WTC11 (cell line): Measurements from ENCODE around the gene S1PR2. TPM values are rescaled to one million over a fixed set of nuclear protein-coding genes. Genes with fewer than 3 reads are reported as not detected.

Experiments used
- ATAC-seq: fragments of 200-7000 bp; cut with Tn5 transposase; 2 replicates; pipeline ENCODE4 v1.10.0; 2021; ENCODE audit warnings: mild to moderate bottlenecking, moderate library complexity
- CTCF ChIA-PET: fragments of 300-600 bp; sonication (Branson Sonifier 250); formaldehyde crosslinking; loops from one replicate; lab custom pipeline; 2021; ENCODE audit warnings: antibody characterized with exemption; lab: Charles Lee
- POLR2A ChIA-PET: fragments of 350-600 bp; sonication (Branson Sonifier 250); formaldehyde crosslinking; loops from one replicate; lab custom pipeline; 2021; ENCODE audit warnings: antibody characterized with exemption; lab: Charles Lee
- DNase-seq: peaks from one replicate; pipeline ENCODE4 v3.0.0; 2021; ENCODE audit warnings: low spot score
- H3K27ac Mint-ChIP-seq: 2 replicates; pipeline ENCODE4 v1.8.0; 2021; ENCODE audit warnings: mixed read lengths
- H3K27me3 Mint-ChIP-seq: 2 replicates; pipeline ENCODE4 v1.8.0; 2021; ENCODE audit warnings: low read depth, mild to moderate bottlenecking, moderate library complexity, mixed read lengths
- H3K36me3 Mint-ChIP-seq: 2 replicates; pipeline ENCODE4 v1.8.0; 2021; ENCODE audit warnings: mixed read lengths
- H3K4me1 Mint-ChIP-seq: 2 replicates; pipeline ENCODE4 v1.8.0; 2022; ENCODE audit warnings: mixed read lengths
- H3K4me3 Mint-ChIP-seq: 2 replicates; pipeline ENCODE4 v1.8.0; 2021; ENCODE audit warnings: mild to moderate bottlenecking, moderate library complexity, mixed read lengths
- H3K9me3 Mint-ChIP-seq: 2 replicates; pipeline ENCODE4 v1.8.0; 2021; ENCODE audit warnings: mixed read lengths
- ELF4 ChIP-seq: sonication (generic); formaldehyde crosslinking; IDR thresholded peaks from 2 replicates; pipeline ENCODE4 v1.8.1; 2022; ENCODE audit warnings: low read depth, mild to moderate bottlenecking, moderate library complexity, missing genetic modification reagents
- FOXJ3 ChIP-seq: sonication (generic); formaldehyde crosslinking; IDR thresholded peaks from 2 replicates; pipeline ENCODE4 v1.9.0; 2021; ENCODE audit warnings: missing genetic modification reagents, mild to moderate bottlenecking, borderline replicate concordance
- NFE2L1 ChIP-seq: sonication (generic); formaldehyde crosslinking; IDR thresholded peaks from 2 replicates; pipeline ENCODE4 v1.8.1; 2023; ENCODE audit warnings: missing genetic modification reagents
- NFYB ChIP-seq: sonication (generic); formaldehyde crosslinking; conservative IDR thresholded peaks from 2 replicates; pipeline ENCODE4 v1.8.0; 2022; ENCODE audit warnings: low read depth, missing genetic modification reagents
- TCF7 ChIP-seq: sonication (generic); formaldehyde crosslinking; IDR thresholded peaks from 2 replicates; pipeline ENCODE4 v1.8.0; 2022; ENCODE audit warnings: mild to moderate bottlenecking, low read depth, missing genetic modification reagents, moderate library complexity
- TEAD1 ChIP-seq: sonication (generic); formaldehyde crosslinking; IDR thresholded peaks from 2 replicates; pipeline ENCODE4 v1.8.0; 2022; ENCODE audit warnings: mild to moderate bottlenecking, missing genetic modification reagents
- TEAD4 ChIP-seq: sonication (generic); formaldehyde crosslinking; IDR thresholded peaks from 2 replicates; pipeline ENCODE4 v1.8.0; 2022; ENCODE audit warnings: mild to moderate bottlenecking, missing genetic modification reagents
- ZBTB21 ChIP-seq: sonication (generic); formaldehyde crosslinking; IDR thresholded peaks from 2 replicates; pipeline ENCODE4 v1.8.1; 2023; ENCODE audit warnings: mild to moderate bottlenecking, missing genetic modification reagents, borderline replicate concordance
- ZNF138 ChIP-seq: sonication (generic); formaldehyde crosslinking; conservative IDR thresholded peaks from 2 replicates; pipeline ENCODE4 v1.8.1; 2022; ENCODE audit warnings: mild to moderate bottlenecking, moderate library complexity, missing genetic modification reagents
- ZNF219 ChIP-seq: sonication (generic); formaldehyde crosslinking; IDR thresholded peaks from 2 replicates; pipeline ENCODE4 v1.8.0; 2023; ENCODE audit warnings: missing genetic modification reagents, mild to moderate bottlenecking, borderline replicate concordance
- total RNA-seq: library from RNA; stranded (reverse); gene quantifications from 3 replicates; pipeline ENCODE4 v1.2.3, GENCODE V29; 2021
- TF ChIP-seq, protein P1 (sequence below): sonication (generic); formaldehyde crosslinking; IDR thresholded peaks from 2 replicates; pipeline ENCODE4 v1.8.1; 2022; ENCODE audit warnings: mild to moderate bottlenecking, moderate library complexity, missing genetic modification reagents
- TF ChIP-seq, protein P2 (sequence below): fragments of 250-450 bp; sonication (Bioruptor Pico); IDR thresholded peaks from 2 replicates; pipeline ENCODE4 v2.1.2; 2022; ENCODE audit warnings: mild to moderate bottlenecking, moderate library complexity
- TF ChIP-seq, protein P3 (sequence below): sonication (generic); formaldehyde crosslinking; IDR thresholded peaks from 2 replicates; pipeline ENCODE4 v1.8.1; 2023; ENCODE audit warnings: mild to moderate bottlenecking, missing genetic modification reagents, moderate library complexity
- TF ChIP-seq, protein P4 (sequence below): sonication (generic); formaldehyde crosslinking; IDR thresholded peaks from 2 replicates; pipeline ENCODE4 v1.8.1; 2023; ENCODE audit warnings: mild to moderate bottlenecking, missing genetic modification reagents, moderate library complexity
- TF ChIP-seq, protein P5 (sequence below): sonication (generic); formaldehyde crosslinking; IDR thresholded peaks from 2 replicates; pipeline ENCODE4 v1.8.0; 2023; ENCODE audit warnings: missing genetic modification reagents
- TF ChIP-seq, protein P6 (sequence below): sonication (generic); formaldehyde crosslinking; conservative IDR thresholded peaks from 2 replicates; pipeline ENCODE4 v1.8.1; 2022; ENCODE audit warnings: mild to moderate bottlenecking, missing genetic modification reagents
- TF ChIP-seq, protein P7 (sequence below): sonication (generic); formaldehyde crosslinking; IDR thresholded peaks from 2 replicates; pipeline ENCODE4 v1.8.1; 2023; ENCODE audit warnings: mild to moderate bottlenecking, moderate library complexity, missing genetic modification reagents
- TF ChIP-seq, protein P8 (sequence below): fragments of 250-450 bp; sonication (Bioruptor Pico); IDR thresholded peaks from 2 replicates; pipeline ENCODE4 v1.9.0; 2021; ENCODE audit warnings: mild to moderate bottlenecking

S1PR2 gene
- total RNA-seq, 1 experiment from 2014 or later = 13.2 TPM

DNA sequence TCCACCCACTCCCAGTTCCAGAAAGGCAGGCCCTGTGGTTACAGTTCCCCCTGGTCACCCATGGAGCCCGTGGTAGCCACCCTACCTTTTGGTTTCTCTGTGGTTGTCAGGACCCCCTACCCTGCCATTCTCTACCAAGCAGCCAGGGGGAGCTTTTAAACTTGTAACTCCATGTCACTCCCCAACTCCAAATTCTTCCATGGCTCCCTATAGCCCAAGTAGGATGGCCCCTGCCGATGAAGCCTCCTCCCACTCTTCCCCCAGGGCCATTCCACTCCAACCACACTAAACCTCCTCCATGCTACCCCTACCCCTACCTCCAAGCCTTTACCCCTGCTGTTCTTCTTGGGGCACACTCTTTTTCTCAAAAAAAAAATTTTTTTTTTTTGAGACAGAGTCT, 2.2 kb downstream of the S1PR2 start (continued):
- TF ChIP-seq TEAD4 (CRISPR knock-in tag) (no peak), ZNF138 (CRISPR knock-in tag) (no peak)
- TF ChIP-seq, protein P1, sequence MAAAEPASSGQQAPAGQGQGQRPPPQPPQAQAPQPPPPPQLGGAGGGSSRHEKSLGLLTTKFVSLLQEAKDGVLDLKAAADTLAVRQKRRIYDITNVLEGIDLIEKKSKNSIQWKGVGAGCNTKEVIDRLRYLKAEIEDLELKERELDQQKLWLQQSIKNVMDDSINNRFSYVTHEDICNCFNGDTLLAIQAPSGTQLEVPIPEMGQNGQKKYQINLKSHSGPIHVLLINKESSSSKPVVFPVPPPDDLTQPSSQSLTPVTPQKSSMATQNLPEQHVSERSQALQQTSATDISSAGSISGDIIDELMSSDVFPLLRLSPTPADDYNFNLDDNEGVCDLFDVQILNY = no peak
- TF ChIP-seq, all 79 proteins: peak for 3

DNA sequence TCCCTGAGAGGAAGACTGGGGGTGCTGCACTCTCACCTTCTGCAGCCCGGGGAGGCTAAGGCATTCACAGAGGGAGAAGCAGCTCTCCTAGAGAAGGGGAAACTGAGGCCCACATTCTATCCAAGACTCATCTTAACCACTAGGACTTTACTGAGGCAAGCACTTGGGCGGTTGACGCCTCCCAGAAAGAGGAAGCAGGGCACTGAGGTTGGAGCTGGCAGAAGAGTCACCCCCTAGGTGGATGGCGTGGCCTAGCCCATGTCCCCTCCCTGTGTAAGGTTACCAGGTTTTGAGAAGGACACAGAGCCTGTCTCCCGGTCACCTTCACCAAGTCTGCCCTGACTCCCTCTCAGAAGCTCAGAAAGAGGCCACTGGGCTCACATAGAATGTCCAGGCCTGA, 2.7 kb downstream of the S1PR2 start:
- TF ChIP-seq TEAD1 (no peak), ZBTB21 (CRISPR knock-in tag) (no peak)
- TF ChIP-seq, protein P2, sequence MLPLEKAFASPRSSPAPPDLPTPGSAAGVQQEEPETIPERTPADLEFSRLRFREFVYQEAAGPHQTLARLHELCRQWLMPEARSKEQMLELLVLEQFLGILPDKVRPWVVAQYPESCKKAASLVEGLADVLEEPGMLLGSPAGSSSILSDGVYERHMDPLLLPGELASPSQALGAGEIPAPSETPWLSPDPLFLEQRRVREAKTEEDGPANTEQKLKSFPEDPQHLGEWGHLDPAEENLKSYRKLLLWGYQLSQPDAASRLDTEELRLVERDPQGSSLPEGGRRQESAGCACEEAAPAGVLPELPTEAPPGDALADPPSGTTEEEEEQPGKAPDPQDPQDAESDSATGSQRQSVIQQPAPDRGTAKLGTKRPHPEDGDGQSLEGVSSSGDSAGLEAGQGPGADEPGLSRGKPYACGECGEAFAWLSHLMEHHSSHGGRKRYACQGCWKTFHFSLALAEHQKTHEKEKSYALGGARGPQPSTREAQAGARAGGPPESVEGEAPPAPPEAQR (CRISPR knock-in tag) = no peak
- TF ChIP-seq, protein P3, sequence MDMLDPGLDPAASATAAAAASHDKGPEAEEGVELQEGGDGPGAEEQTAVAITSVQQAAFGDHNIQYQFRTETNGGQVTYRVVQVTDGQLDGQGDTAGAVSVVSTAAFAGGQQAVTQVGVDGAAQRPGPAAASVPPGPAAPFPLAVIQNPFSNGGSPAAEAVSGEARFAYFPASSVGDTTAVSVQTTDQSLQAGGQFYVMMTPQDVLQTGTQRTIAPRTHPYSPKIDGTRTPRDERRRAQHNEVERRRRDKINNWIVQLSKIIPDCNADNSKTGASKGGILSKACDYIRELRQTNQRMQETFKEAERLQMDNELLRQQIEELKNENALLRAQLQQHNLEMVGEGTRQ = no peak
- TF ChIP-seq, protein P4, sequence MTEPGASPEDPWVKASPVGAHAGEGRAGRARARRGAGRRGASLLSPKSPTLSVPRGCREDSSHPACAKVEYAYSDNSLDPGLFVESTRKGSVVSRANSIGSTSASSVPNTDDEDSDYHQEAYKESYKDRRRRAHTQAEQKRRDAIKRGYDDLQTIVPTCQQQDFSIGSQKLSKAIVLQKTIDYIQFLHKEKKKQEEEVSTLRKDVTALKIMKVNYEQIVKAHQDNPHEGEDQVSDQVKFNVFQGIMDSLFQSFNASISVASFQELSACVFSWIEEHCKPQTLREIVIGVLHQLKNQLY = no peak
- ATAC-seq = no peak
- Mint-ChIP-seq H3K27me3 (no peaks in the 10 kb centered on the region; the same call in 1 of the 2 replicates), H3K27ac (no peak overlapping the region), H3K4me3 (no peak overlapping the region), H3K36me3 (peaks cover 5% of the 10 kb centered on the region), H3K9me3 (no peaks in the 10 kb centered on the region), H3K4me1 (peaks cover 10% of the 10 kb centered on the region)
- CTCF ChIA-PET = interaction anchor here (0.5 to 3.6 kb wide), 24 partner anchors 8 to 177 kb away, joined by 3 to 43 read pairs (median 4); partner anchors contain the start of genes DNMT1, ICAM1 and ICAM5
- no peak for DNase-seq
- POLR2A ChIA-PET = interaction anchor here (0.8 kb wide), 1 partner anchor 61 kb away, joined by 4 read pairs; no protein-coding TSS in a partner anchor

DNA sequence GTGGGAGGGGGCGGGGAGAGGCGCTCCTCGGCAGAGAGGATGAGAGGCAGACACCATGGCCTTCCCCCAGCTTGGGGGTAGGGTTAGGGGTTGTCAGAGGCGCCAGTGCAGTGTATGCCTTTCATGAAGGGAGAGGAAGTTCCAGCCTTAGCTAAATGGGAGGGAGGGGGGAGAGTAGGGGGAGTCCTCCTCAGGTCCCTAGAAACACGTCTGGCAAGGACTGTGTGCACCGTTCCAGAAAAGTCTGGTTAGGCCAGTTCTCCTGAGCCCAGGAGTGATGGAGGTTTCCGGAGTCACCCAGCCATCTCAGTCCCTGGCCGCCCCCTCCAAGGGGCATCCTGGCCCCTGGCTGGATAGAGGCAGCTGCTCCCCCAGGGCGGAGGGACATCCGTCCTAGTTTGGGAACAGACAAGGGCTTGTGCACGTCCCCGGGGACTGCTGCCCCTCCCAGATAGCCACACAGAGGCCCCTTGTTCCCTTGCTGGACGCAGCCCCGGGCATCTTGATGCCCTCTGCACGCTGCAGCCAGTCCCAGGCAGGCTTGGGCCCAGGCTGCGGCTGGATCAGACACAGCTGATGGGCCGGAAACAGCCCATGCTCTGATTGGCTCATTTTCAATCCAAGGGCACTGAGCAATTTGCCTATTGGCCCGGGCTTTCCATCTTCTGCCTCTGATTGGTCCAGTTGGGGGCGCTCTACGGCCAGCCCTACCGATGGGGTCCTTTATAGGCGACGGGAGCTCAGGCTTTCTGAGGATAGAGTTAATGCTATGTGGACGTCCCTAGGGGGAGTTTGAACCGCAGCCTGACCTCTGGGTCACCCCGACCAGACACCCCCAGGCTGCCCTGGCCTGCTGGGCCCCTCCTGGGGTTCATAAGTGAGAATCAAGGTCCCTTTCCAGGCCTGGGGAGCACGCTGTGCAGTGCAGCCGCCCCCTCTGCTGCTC, 3.8 kb downstream of the S1PR2 start:
- TF ChIP-seq ZNF219 (CRISPR knock-in tag) (no peak), NFYB (CRISPR knock-in tag) (peak; percentile 74)
- peaks cover 10% of the 10 kb centered on the region for H3K4me1 Mint-ChIP-seq
- DNase-seq (peak; percentile 52), ATAC-seq (0 out of 2 replicates have a peak, but pooled peaks have one; percentile 5)
- no peak overlapping the region for H3K27ac Mint-ChIP-seq
- H3K9me3 Mint-ChIP-seq = no peaks in the 10 kb centered on the region
- H3K27me3 Mint-ChIP-seq = no peaks in the 10 kb centered on the region; the same call in 1 of the 2 replicates
- ChIA-PET CTCF (interaction anchor here (0.5 to 3.6 kb wide), 16 partner anchors 8 to 190 kb away, joined by 3 to 43 read pairs (median 4); partner anchors contain the start of gene ICAM1), POLR2A (interaction anchor here (0.6 to 0.8 kb wide), 3 partner anchors 14 to 153 kb away, joined by 3 to 4 read pairs (median 3); partner anchors contain the start of gene TYK2)
- peaks cover 8% of the 10 kb centered on the region for H3K36me3 Mint-ChIP-seq
- no peak overlapping the region for H3K4me3 Mint-ChIP-seq

DNA sequence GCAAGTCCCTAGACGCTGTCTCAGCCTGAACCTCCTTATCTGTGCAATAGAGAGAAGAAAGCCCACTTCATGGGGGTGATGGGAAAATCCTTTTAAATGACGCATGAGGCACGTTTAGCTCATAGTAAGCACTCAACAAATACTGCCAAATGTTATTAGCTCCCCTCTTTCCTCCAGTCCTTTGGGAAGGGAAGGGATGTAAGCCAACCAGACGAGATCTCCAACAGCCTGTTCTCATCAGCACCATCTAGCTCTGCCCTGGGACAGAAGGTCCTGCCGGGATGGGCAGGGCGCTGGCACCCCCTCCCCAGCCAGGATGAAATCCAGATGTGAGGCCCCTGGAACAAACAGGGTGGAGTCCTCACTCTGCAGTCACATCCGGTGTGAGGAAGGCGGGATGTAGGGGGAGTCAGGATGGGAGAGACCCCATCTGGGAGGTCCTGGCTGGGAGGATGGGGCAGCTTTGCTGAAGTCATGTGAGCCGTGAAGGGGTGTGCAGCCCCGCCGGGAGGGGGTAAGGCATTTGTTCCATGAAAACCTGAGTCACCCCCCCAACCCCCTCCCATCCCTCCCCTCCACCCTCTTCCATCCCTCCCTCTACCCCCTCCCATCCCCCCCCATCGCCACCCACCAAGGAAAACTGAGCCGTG, 4.6 kb downstream of the S1PR2 start:
- Mint-ChIP-seq H3K36me3 (peaks cover 8% of the 10 kb centered on the region), H3K4me3 (no peak overlapping the region), H3K9me3 (no peaks in the 10 kb centered on the region), H3K27me3 (no peaks in the 10 kb centered on the region; the same call in 1 of the 2 replicates), H3K27ac (peak overlapping the region; percentile 53; the same call in 1 of the 2 replicates), H3K4me1 (peaks cover 10% of the 10 kb centered on the region)
- ChIA-PET CTCF (interaction anchor here (0.5 to 3.6 kb wide), 4 partner anchors 24 to 582 kb away, joined by 3 to 43 read pairs (median 4); no protein-coding TSS in a partner anchor), POLR2A (interaction anchor here (0.6 kb wide), 1 partner anchor 63 kb away, joined by 3 read pairs; no protein-coding TSS in a partner anchor)
- DNase-seq (no peak), ATAC-seq (no peak)
- TF ChIP-seq, protein P5, sequence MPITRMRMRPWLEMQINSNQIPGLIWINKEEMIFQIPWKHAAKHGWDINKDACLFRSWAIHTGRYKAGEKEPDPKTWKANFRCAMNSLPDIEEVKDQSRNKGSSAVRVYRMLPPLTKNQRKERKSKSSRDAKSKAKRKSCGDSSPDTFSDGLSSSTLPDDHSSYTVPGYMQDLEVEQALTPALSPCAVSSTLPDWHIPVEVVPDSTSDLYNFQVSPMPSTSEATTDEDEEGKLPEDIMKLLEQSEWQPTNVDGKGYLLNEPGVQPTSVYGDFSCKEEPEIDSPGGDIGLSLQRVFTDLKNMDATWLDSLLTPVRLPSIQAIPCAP (CRISPR knock-in tag) = no peak
- no peak for TF ChIP-seq TCF7
- TF ChIP-seq, protein P6, sequence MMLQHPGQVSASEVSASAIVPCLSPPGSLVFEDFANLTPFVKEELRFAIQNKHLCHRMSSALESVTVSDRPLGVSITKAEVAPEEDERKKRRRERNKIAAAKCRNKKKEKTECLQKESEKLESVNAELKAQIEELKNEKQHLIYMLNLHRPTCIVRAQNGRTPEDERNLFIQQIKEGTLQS (CRISPR knock-in tag) = no peak
- no peak for TF ChIP-seq NFE2L1 (CRISPR knock-in tag)
- TF ChIP-seq, protein P7, sequence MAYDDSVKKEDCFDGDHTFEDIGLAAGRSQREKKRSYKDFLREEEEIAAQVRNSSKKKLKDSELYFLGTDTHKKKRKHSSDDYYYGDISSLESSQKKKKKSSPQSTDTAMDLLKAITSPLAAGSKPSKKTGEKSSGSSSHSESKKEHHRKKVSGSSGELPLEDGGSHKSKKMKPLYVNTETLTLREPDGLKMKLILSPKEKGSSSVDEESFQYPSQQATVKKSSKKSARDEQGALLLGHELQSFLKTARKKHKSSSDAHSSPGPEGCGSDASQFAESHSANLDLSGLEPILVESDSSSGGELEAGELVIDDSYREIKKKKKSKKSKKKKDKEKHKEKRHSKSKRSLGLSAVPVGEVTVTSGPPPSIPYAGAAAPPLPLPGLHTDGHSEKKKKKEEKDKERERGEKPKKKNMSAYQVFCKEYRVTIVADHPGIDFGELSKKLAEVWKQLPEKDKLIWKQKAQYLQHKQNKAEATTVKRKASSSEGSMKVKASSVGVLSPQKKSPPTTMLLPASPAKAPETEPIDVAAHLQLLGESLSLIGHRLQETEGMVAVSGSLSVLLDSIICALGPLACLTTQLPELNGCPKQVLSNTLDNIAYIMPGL = no peak
- TF ChIP-seq FOXJ3 = no peak
- TF ChIP-seq, protein P8, sequence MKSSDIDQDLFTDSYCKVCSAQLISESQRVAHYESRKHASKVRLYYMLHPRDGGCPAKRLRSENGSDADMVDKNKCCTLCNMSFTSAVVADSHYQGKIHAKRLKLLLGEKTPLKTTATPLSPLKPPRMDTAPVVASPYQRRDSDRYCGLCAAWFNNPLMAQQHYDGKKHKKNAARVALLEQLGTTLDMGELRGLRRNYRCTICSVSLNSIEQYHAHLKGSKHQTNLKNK (CRISPR knock-in tag) = no peak
- no peak for TF ChIP-seq ELF4 (CRISPR knock-in tag)
